Stimulated activated CD8-positive, alpha-beta memory T cell treated with anti-CD3 and anti-CD28 coated beads, Interleukin-4, amount 100 ng/mL, for 24 hours (primary cell): Measurements from ENCODE around the gene RGS12.

Experiments
- DNase-seq: peaks from one replicate; pipeline ENCODE4 v3.0.0-alpha.2; 2020; ENCODE audit warnings: low read depth

RGS12 gene

DNA sequence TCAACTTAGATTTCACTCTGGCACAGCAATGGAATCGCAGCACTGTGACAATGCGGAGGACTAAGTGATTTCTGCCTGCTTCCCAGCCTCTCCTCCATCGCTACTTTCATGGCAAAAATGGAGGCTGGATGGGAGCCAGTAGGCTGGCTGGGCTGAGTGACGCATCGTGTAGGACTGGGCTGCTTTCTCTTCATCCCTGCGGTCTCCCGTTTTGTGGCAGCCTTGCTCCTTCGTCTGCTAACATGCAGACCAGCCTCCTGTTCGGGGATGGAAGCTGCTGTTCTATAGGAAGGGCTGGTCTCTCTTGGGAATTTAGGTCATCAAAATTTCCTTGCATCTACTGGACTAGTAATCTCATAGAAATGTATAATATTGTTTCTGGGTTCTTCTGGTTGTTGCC lies 15.8 kb upstream of the RGS12 start:
- DNase-seq: no peak

DNA sequence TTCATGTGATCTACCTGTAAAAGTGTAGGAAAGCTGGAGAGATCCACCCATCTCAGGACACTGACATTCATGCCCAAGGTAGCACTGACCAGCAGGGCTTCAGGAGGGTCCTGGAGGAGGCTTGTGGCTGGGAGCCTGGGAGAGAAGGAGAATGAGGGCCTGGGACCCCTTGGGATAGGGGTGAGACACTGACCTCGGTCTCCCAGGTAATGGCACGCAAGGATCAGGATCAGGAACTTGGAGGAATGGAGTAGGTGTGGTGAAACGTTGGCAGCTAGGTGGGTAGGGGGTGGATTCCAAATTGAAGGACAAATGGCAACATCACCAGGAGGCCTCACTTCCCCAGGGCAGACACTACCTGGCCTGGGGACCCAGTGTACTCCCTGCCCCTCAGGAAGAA lies 12.4 kb upstream of the RGS12 start:
- DNase-seq: no peak

DNA sequence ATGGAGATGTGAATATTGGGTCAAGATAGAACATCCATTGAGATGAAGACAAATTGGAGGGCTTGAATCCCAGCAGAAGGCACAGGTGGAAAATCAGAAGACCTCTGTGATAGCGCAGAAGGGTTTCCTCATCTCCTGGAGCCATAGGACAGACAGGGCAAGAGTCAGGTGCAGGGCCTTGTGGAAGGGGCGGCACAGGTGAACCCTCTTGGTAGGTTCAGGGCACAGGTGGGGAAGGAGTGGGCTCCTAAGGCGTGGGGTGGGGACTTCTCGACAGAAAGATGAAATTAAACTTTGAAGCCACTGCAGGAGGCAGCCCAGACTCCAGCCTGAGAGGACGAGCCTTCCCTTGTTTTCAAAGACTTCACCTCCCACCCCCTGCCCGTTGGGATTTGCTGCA lies 9.3 kb upstream of the RGS12 start:
- no peak for DNase-seq

DNA sequence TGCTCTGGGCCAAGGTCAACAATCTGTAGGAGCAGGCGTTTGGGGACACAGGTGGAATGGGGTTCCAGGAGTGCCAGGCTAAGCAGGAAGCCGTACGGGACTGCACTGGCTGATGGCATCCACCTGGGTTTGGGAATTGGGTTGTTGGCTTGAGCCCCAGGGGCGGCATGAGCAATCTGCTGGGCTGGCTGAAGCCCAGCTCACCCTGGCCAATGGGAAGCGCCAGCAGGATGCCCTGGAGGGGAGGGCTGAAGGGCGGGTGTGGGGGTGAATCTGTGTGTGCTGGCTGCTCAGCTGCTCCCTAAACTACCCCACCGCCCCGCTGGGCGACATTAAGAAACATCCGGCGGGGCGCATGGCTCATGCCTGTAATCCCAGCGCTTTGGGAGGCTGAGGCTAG lies 8.9 kb upstream of the RGS12 start:
- DNase-seq: no peak

DNA sequence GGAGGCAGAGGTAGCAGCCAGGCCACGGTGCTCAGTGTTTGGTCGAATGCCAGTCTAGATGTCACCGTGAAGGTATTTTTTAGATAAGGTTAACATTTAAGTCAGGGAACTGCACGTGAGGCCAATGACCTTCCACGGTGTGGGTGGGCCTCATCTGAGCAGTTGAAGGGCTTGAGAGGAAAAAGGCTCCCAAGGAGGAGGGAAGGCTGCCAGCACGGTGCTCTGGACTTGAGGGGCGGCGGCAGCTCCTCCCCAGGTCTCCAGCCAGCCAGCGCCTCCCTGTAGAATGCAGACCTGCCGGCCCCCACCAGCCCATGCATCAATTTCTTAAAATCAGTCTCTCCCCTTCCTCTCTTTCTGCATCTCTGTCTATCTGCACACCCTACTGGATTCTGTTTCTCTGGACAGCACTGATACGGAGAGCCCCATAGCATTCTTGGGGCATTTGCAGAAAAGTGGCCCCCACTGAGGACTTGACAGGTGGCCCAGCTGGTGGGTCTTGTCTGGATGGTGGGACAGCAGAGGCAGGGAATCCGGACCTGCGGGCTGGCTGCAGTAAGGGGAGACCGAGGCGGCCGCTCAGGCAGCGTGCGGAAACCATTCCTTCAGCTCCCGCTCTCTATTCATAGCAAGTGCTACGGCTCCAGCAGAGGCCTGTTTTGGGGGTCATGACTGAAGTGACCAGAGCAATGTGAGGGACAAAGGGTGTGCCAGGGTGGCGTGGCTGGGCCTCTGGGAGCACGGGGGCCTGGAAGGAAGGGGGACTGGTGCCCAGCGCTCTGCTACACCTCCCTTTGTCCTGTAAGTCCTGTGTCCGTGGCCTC lies 7.9 kb upstream of the RGS12 start:
- no peak for DNase-seq

DNA sequence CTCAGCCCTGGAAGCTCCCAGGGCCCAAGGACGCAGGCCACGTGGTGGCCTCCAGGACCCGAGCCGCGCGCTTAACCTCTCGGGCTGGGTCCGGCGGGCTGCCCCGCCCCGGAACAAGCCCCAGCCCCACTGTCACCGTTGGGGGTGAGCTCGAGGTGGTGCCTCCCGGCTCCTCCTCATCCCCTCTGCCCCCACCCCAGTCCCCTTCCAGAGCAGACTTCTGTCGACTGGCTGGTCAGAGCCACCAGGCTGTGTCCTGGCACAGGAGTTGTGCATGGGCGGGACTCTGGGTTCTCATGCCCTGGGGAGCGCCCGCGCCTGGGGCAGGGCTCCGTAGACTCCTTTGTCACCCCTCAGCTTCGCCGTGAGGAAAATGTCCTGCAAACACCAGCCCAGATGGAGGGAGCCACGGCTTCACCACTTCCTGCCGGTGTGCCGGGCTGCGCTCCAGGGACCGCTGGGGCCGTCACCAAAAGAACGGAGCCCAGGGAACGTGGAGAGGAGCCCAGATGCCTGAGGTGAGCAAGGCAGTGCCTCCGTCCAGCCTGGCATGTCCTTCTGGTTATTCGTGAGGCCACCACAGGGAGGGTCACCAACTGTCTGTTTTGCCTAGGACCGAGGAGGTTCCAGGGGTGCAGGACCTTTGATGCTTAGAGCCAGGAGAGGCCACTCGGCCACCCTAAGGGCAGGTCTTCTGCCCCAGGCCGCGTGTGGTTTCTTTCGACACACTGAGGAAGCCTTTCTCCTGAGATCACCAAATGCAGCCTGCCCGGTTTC lies 7.1 kb upstream of the RGS12 start:
- no peak for DNase-seq

DNA sequence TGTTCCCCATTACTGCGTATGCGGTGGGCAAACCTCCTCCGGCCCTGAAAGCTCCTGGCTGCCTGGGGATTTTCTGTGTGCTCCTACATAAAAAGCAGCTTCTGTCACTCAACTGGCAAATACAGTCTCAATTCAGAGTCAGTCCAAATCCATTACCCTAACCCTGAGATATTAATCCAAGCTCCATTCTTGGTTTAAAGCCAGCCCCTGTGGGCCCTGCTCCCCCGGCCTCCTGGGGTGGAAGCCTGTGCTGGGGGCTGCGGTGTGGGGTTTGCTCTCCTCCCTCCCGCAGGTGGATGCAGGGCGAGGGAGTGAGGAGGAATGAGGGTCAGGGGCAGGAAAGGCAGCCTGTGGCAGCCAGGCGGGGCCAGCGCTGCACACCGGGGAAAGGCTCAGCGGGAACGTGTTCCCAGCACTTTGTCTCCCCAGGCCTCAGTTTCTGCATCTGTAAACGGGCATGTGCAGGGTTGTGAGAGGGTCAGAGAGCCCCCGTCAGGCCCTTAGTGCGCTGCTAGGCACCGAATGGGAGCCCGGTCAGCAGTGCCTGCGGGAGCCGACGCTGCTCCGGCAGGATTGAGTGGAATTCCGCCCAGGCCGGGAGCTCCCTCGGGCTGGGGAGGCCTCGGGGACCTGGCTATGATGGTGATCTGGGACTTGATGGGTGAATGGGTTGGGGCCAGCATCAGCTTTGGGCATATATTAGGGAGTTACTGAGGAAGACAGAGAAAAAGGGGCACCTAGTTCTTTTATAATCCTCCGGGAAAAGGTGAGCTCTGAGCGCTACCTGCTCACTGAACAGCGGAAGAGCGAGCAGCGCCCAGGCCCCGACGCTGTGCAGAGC lies 6.3 kb upstream of the RGS12 start:
- no peak for DNase-seq

DNA sequence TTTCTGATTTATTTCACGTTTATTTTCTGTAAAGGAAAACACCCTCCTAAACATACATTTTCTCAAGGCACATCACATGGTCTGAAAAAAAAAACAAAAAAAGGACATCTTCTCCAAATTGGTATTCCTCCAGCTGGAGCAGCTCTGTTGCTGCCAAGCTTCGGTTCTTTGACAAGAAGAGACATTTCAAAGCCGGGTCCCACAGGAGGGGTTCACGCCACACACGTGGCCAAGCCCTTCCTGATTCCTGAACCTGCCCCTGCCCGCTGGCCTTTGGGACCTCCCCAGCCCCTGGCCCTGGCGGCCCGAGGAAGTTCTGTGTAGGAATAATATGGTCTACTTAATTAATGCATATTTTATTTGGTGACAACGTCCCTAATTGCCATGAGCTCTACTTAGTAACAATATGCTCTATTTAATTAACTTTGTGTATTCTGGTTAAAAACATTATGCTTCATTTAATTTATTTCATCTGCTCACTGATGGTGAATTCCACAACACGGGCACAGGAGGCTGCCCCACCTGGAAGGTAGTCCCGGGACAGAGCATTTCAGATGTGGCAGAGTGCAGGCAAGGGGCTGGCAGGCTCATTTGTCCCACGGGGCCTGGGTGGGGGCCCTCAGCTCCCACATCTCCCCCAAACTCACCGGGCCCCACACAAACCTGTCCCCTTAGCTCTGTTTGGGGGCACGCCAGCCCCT lies 5.4 kb upstream of the RGS12 start:
- no peak for DNase-seq

DNA sequence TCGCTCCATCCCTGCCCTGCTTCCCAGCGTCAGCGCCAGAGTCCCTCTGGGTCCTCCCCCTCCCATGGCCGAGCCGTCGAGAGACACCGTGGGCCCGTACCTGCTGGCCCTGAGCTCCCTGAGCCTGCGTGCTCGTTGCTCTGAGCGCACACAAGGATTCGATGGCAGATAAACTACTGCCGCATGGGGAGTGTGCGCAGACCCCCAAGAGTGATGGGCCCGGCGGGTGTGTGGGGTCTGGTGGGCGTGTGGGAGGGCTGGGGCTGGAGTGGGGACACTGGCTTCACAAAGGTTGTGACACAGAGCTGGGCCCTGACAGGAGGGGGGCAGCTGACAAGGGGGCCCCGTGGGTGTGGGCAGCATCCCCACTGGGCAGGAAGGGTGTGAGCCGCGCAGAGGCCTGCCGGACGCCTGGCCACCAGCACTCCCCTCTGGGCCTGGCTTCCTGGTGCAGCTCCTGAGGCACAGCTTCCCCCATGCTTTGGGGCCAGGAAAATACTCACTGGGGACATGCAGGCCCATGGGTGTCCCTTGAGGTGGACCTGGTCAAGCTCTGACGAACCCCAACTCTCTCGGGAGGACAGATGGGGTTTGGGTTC lies 4.8 kb upstream of the RGS12 start:
- no peak for DNase-seq

DNA sequence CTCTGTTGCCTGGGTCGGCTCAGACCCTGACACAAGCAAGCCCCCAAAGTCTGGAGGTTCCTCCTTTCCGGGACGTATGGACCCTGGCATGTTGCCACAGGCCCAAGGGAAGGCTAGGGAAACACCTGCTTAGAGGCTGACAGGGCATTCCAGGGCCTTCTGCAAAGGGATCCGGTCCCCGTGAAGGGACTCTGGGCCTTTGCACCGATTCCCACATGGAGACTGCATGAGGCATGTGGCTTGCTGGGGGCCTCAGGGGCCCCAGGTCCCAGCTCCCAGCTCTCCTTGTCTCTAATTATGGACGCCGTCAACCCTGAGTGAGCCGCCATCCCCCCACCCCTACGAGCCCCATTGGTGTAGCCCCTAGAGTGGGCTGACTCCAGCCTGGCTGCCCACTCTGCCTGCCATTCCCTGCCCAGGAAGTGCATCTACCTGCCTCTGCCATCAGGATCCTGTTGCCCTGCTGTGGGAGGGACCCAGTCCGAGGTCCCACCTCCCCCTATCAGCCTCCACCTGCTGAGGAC lies 4.2 kb upstream of the RGS12 start:
- no peak for DNase-seq

DNA sequence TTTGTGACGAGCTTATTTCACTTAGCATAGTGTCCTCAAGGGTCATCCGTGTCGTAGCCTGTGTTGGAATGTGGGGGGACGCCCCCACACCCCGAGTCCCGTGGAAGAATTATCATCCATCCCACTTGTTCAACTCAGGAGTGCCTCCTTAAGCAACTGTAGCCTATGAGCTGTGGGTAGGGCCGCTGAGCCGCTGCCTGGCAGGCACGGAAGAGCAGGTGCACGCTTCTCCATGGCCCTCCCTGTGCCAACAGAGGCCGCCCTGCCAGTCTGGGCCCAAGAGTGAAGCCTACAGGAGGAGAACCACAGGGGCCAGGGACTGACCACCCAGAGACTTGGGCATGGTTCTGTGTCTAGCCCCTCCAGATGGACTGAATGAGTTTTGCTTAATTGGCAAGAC lies 2.3 kb upstream of the RGS12 start:
- no peak for DNase-seq

DNA sequence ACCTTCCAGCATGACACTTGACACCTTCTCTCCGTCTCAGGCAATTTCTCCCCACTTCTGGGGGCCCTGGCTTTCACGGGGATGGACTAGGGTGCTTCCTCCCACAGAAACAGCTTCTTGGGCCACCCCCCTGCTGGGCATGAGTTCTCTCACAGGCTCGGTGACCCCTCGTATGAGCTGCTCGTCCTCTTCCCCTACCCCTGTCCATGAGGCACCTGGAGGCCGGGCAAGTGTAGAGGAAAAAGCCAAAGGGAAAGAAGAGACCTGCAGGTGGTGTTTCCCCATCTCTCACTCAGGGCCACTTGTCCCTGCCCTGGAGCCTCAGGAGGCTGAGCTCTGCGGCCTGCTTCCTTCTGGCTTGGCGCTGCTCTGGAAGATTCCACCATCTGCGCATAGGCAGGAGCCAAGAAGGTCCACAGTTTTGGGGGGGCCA lies 1.9 kb upstream of the RGS12 start:
- DNase-seq: no peak

DNA sequence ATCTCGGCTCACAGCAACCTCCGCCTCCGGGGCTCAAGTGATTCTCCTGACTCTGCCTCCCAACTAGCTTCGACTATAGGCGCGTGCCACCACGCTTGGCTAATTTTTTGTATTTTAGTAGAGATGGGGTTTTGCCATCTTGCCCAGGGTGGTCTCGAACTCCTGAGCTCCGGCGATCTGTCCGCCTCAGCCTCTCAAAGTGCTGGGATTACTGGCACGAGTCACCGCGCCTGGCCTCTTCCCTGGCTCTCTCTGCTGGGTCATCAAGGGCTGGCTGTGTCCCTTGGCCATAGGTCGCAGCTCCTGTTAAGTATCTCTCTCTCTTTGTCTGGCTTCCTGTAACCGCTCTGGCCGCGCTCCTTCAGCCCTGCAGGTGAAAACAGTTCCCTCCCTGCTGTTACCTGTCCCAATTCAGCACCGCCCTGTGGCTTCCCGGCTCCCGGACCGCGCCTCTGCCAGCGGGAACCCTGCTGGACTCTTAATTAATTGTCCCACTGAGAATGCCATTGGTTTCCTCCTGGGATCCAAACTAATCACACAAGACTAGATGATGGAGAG lies 1.3 kb upstream of the RGS12 start:
- no peak for DNase-seq

DNA sequence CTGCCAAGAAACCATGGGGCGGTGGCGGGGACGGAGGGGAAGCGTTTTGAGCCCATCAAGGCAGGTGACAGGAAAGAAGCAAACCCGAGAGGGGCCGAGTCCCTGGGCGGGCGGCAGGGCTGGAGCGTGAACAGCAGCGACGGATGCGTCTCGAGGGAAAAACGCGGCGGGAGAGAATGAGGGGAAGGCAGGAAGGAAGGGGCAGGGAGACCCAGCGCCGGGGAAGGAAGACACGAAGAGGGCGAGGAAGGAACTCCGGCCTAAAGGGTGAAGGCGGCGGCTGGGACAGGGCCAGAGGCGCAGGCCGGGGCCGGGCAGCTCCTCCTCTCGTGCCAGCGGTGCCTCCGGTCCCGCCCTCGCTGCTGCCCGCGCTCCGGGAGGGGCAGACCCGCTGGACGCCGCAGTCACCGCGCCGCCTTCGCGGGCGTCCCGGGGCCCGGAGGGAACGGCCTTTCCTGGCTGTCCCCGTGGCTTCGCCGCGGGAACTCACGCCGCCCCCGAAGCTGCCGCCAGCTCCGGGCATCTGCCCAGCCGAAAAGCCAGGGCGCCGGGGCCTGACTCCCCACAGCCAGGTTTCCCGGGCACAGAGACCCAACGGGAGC lies 751 bp upstream of the RGS12 start:
- DNase-seq: no peak

DNA sequence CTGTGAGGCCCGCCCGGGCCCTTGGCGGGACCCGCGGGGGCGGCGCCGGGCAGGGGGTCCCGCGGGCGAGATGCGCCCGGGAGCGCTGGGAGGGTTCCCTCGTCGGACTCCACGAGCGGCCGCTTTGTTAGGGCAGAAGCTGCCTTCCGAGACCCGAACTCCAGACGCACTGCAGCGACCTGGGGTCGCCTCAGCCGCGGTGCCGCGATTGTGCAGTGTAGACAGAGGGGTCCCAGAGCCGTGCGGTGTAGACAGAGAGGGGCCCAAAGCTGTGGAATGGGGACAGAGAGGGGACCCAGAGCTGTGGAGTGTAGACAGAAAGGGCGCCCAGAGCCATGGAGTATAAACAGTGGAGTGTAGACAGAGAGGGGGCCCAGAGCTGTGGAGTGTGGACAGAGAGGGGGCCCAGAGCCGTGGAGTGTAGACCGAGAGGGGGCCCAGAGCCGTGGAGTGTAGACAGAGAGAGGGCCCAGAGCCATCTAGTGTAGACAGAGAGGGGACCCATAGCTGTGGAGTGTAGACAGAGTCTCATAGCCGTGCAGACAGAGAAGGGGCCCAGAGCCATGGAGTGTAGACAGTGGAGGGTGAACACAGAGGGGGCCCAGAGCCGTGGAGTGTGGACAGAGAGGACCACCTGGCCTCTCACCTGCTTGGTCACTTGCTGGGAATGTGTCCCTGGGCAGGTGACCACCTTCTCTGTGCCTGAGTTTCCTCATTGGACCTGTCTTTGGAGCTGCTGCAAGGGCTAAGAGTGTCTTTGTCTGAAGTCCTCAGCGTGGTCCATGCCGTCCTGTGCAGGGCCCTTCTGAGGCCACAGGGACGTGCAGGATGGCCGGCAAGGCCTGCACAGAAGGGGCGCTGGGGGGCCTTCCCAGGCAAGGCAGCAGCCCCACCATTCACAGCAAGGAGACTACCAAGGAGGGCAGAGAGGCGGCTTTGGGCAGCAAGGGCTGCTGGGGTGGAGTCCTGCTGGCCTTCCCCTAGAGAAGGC lies 875 bp downstream of the RGS12 start:
- no peak for DNase-seq

DNA sequence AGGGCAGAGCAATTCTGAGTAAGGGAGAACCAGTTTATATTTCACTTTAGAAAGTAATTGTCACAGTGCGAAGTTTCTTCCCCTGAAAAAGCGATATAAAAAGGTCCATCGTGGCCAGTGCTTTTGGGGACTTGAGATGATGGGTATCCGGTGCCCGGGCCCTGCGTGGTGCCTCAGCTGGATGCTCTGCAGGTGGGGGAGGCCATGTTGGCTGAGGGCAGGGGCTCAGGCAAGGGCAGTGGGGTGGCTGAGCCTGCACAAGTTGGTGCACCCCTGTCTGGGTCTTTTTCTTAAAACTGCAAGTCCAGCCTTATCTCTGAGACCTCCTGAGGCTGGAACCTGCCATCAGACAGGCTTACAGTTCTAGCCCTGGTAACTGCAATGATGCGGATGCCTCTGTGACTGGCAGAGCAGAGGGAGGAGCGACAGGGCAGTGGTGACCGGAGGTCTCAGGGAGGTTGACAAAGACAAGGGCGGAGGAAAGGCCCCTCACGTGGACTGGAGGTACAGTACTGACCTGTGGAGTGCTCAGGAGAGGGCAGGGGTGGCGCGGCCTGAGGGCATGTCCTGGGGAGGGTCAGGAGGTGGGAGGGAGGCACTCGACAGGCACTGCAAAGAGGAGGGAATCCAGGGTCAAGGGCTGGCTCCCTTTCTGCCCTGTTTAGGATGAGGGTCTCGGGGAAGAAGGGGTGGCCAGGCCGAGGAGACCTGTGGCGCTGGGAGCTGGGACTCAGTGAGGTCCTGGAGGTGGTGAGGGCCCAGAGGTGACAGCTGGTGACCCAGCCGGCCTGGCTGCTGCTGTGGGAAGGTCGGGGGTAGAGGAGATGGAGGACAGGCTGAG lies 1.8 kb downstream of the RGS12 start:
- DNase-seq: no peak

DNA sequence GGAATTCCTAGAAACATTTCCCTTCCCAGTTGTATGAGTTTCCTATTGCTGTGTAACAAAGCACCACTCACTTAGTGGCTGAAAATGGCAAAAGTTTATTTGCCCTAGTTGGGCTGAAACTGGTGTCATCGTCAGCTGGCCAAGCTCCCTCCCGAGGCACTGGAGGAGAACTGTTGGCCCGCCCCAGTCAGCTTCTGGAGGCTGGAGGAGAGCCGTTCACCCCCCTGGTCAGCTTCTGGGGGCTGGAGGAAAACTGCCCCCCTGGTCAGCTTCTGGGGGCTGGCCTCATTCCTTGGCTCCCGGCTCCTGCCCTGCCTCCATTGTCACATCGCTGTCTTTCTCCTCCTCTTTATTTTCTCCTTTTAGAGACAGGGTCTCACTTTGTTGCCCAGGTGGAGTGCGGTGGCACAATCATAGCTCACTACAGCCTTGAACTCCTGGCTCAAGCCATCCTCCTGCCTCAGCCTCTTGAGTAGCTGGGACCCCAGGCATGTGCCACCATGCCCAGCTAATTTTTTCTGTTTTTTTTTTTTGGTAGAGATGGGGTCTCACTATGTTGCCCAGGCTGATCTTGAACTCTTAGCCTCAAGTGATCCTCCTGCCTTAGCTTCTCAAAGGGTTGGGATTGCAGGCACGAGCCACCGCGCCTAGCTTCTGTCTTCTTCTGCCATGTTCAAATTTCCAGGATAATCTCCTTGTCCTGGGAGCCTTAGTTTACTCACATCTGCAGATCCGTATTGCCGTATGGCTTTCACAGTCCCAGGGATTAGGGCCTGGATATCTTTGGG lies 3.2 kb downstream of the RGS12 start:
- DNase-seq: no peak

DNA sequence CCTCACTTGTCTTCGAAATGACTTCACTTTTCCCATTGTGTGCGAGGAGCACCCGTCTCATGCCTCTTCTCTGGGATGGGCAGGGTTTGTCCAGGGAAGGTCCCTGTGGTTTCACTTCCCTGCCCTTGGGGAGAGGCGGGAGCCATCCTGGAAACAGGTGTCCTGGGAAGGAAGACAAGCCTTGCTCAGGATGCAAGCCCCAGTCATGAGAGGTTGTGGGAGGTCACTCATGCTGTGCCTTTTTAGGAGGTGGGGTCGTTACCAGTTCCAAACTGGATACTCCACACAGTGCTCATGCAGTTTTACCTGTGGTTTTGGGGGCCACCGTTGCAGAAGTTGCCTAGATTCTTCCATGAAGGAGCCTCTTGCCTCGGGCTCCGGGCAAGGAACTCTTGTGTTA lies 3.8 kb downstream of the RGS12 start:
- no peak for DNase-seq
